ENCODE results near the gene SLC25A20.
"Not testable (repeated sequence)": the region's sequence is repeated elsewhere in the genome, so short reads cannot be mapped to it uniquely, and the experiment has no call there.

Gene SLC25A20

GRCh38 chr3:48847053-48847503 is 51.6 kb downstream of the SLC25A20 start:
- DNase-seq (ENCODE audit: low read depth in 2 of 2): peak; percentile 22 to 45

- no peak for DNase-seq (ENCODE audit: low read depth in 2 of 2)
Observed at GRCh38 chr3:48845170-48845569, 53.5 kb downstream of the SLC25A20 start.

DNA sequence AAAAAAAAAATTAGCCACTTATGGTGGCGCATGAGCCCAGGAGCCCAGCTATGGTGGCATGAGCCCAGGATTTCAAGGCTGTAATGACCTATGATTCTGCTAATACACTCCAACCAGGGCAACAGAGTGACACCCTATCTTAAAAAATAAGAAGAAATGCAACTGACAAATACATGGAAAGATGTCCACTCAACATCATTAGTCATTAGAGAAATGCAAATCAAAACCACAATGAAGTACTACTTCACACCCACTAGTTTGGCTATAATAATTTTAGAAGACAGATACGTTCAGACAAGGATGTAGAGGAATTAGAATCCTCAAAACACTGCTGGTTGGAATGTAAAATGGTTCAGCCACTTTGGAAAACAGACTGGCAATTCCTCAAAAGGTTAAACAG is 61.5 kb downstream of the SLC25A20 start:
- no peak for DNase-seq (ENCODE audit: low read depth in 2 of 2)

- no peak for DNase-seq (ENCODE audit: low read depth in 2 of 2)
Observed at GRCh38 chr3:48835650-48836366, 62.9 kb downstream of the SLC25A20 start.

DNA sequence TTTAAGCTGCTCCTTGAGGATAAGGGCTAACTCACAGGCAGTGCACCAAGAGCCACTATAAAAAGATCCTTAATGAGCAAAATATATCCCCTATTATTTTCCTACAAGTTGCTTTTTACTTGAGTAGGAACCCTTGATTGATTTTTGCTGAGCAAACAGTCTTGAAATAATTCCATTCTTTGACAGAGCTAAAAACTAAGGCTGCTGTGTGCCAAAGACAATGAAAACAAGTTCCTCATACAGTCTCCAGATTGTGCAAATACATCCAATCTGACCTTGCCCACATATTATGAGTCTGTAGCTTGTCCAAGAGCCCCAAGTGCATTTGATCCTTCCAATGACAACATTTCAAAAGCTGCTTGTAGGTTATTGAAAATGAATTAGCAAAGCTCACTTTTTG is 66.0 kb downstream of the SLC25A20 start:
- DNase-seq (ENCODE audit: low read depth in 2 of 2): no peak

GRCh38 chr3:48830715-48831114 is 68.0 kb downstream of the SLC25A20 start:
- DNase-seq (ENCODE audit: low read depth in 2 of 2): no peak

DNA sequence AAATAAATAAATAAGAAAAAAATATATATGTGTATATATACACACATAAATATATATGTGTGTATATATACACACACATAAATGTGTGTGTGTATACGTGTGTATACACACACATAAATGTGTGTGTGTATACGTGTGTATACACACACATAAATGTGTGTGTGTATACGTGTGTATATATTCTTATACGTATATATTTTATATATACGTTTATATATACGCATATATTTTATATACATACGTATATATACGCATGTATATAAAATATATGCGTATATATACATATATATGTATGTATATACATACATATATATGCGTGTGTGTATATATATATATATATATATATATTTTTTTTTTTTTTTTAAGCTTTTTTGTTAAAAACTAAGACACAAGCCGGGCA is 69.2 kb downstream of the SLC25A20 start:
- not testable (repeated sequence) for DNase-seq (ENCODE audit: low read depth in 2 of 2)

- DNase-seq (ENCODE audit: low read depth in 2 of 2): not testable (repeated sequence)
Observed at GRCh38 chr3:48827874-48828273, 70.8 kb downstream of the SLC25A20 start.

DNA sequence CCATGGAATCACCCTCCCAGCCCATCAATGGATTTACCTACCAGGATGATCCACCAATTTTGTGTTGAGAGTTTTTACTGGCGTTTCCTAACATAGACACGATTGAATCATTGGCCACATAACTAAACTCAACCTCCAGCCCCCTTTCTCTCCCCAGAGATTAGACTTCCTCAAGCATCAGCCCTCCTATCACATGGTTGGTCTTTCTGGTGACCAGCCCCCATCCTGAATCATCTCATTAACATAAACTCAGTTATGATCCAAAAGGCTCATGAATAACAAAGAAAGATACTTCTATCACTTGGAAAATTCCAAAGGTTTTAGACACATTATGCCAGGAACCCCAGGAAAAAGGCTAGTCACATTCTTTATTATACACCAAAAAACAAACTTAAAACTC is 72.2 kb downstream of the SLC25A20 start:
- DNase-seq (ENCODE audit: low read depth in 2 of 2): no peak

DNA sequence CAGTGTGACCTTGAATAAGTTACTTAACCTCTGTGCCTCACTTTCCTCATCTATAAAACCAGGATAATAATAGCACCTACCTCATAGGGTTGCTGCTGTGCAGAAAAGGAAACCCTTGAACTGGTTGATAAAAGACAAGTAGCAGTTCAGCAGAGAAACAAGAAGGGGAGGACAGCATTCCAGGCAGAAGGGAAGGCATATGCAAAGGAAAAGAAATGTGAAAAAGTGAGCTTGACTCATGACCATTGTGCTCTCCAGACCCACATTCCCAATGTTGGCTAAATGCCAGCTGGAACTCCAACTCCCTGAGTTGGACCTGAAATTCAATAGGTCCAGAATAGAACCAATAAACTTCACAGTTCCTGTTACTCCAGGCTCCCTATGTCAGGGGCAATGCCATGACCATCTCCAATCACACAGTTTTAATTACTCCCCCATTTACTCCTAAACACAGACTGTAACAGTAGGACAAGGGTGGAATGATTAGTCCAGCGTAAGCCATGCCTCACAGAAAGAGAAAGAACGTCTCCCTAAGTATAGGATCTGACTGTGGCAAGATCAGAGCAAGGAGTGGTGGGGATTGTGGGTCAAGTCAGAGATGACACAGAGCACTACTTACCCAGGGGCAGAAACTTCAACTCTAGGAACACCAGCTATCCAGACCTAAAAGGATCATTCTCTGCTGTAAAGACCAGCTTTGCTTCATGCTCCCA is 77.9 kb downstream of the SLC25A20 start:
- DNase-seq (ENCODE audit: low read depth in 2 of 2): no peak

DNA sequence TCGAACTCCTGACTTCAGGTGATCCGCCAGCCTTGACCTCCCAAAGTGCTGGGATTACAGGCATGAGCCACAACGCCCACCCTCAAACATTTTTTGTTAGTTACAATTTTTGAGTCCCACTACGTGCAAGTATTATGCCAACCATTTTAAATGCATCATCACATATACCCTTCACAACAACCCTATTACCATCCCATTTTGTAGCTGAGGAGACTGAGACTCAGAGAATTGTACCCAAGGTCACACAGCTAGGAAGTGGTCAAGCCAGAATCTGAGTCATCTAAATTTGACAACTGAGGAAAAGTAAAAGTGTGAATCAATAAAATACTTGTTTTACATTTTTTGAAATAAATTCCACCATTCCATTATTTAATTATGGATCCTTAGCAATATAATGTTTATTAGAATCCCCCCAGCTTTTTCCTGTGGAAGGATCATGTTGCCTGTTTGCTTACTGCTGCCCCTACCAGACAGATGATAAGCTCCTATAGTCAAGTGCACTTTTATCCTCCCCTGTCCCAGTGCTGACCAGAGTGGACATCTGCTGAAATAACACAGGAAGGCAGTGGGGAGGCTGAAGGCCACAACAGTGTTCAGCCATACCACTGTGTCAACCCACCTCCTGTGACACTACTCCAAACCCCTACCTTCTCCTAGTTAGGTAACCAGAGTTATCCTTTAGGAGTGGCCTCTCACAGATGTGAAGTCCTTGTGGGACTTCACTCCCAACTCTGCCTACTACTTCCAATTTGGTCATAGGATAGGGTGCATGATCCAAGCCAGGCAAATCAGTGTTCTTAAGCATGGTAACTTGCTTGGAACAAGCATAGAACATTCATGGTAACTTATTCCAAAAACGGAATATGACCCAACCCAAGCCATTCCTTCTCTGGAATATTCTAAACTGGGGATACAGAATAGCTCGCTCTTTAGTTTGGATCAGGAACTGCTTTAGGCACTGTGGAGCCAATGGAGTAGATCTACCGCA is 79.2 kb downstream of the SLC25A20 start:
- DNase-seq (ENCODE audit: low read depth in 2 of 2): no peak

DNA sequence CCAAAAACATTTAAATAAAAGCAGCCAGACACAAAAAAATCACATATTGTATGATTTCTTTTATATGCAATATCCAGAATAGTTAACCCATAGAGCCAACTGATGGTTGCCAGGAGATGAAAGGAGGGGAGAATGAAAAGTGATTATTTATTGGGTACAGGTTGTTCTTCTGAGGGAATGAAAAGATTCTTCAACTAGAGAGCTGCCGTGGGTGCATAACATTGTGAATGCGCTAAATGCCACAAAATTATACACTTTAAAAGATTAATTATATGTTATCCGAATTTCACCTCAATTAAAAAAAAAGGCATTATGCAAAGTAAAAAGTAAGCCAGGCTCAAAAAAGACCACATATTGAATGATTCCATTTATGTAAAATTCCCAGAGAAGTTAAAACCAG is 87.2 kb downstream of the SLC25A20 start:
- DNase-seq (ENCODE audit: low read depth in 2 of 2): no peak

Measured in activated CD4-positive, alpha-beta T cell treated with anti-CD3 and anti-CD28 coated beads for 24 hours (primary cell).